K562 (cell line): Measurements from ENCODE around the gene NIM1K. TPM values are rescaled to one million over a fixed set of nuclear protein-coding genes. Genes with fewer than 3 reads are reported as not detected.

Experiments used
- HDGF ChIP-seq: fragments of 450-650 bp; IDR thresholded peaks from 2 replicates; pipeline ENCODE4 v1.6.1; 2016
- L3MBTL2 ChIP-seq: fragments of 450-650 bp; IDR thresholded peaks from 2 replicates; pipeline ENCODE4 v1.6.1; 2016; ENCODE audit warnings: mild to moderate bottlenecking, moderate library complexity
- NFE2 ChIP-seq: IDR thresholded peaks from 2 replicates; pipeline ENCODE4 v1.6.1; 2014; ENCODE audit warnings: antibody characterized with exemption, low read depth
- NFIC ChIP-seq: fragments of 450-650 bp; IDR thresholded peaks from 2 replicates; pipeline ENCODE4 v1.6.1; 2017; ENCODE audit warnings: mild to moderate bottlenecking, inconsistent platforms
- OTX1 ChIP-seq: fragments of 450-650 bp; formaldehyde crosslinking; IDR thresholded peaks from 2 replicates; pipeline ENCODE4 v1.4.0; 2022; ENCODE audit warnings: mild to moderate bottlenecking
- POLR2AphosphoS2 ChIP-seq: IDR thresholded peaks from 2 replicates; pipeline ENCODE4 v1.6.1; 2012; ENCODE audit warnings: low read length, improper control_type of control experiment
- RBM25 ChIP-seq: fragments of 200-400 bp; formaldehyde crosslinking; IDR thresholded peaks from 2 replicates; pipeline ENCODE4 v1.6.1; 2018; ENCODE audit warnings: low read length, low read depth, moderate library complexity; ENCODE audit not compliant: severe bottlenecking
- RFX7 ChIP-seq: fragments of 250-450 bp; sonication (Bioruptor Pico); IDR thresholded peaks from 2 replicates; pipeline ENCODE4 v1.5.1; 2021; ENCODE audit warnings: mild to moderate bottlenecking
- ZNF121 ChIP-seq: sonication (generic); formaldehyde crosslinking; conservative IDR thresholded peaks from 2 replicates; pipeline ENCODE4 v1.8.0; 2022; ENCODE audit warnings: missing genetic modification reagents
- ZNF184 ChIP-seq: sonication (generic); formaldehyde crosslinking; IDR thresholded peaks from 2 replicates; pipeline ENCODE4 v1.5.0; 2020; ENCODE audit warnings: missing genetic modification reagents
- polyA plus RNA-seq, 8 experiments: library from polyadenylated mRNA; depleted of rRNA in 4 of 8; stranded (reverse) in 5 of 8; unstranded in 3 of 8; fragments of >200 nt; fragmentation: Nextera tagmentation in 2 of 8; fragmentation: Illumina TruSeq in 1 of 8; extraction: Ambion mirVana in 2 of 8; extraction: Trizol in 1 of 8; gene quantifications; 2 replicates each; pipeline versions ENCODE4 v1.2.1 to v1.2.3, GENCODE V29; 2011 to 2014; ENCODE audit warnings: inconsistent platforms in 1 of 8, missing spikeins in 1 of 8
- total RNA-seq, 7 experiments: library from RNA; depleted of rRNA in 6 of 7; stranded (reverse); fragments of >200 nt in 6 of 7; fragmentation: Illumina TruSeq in 2 of 7; extraction: Trizol in 2 of 7; gene quantifications; 2 replicates each; pipeline versions ENCODE4 v1.2.1 to v1.2.3, GENCODE V29; 2011 to 2021; ENCODE audit warnings: low replicate concordance in 1 of 7
- TF ChIP-seq, protein P1 (sequence below): fragments of 450-650 bp; IDR thresholded peaks from 2 replicates; pipeline ENCODE4 v1.6.1; 2016; ENCODE audit warnings: mild to moderate bottlenecking, moderate library complexity
- TF ChIP-seq, protein P2 (sequence below): fragments of 250-450 bp; sonication (Bioruptor Pico); IDR thresholded peaks from 2 replicates; pipeline ENCODE4 v1.4.0; 2020; ENCODE audit warnings: mild to moderate bottlenecking, moderate library complexity
- TF ChIP-seq, protein P3 (sequence below): fragments of 450-650 bp; IDR thresholded peaks from 2 replicates; pipeline ENCODE4 v1.6.1; 2014; ENCODE audit warnings: low read depth, mild to moderate bottlenecking, moderate library complexity, borderline replicate concordance

NIM1K gene
- total and polyA plus RNA-seq, 9 of the 15 experiments (the other 6 are each of a cell fraction or from before 2014, with no cell fraction given): 0.03 to 0.34 (median 0.08) TPM; not detected in 3

DNA sequence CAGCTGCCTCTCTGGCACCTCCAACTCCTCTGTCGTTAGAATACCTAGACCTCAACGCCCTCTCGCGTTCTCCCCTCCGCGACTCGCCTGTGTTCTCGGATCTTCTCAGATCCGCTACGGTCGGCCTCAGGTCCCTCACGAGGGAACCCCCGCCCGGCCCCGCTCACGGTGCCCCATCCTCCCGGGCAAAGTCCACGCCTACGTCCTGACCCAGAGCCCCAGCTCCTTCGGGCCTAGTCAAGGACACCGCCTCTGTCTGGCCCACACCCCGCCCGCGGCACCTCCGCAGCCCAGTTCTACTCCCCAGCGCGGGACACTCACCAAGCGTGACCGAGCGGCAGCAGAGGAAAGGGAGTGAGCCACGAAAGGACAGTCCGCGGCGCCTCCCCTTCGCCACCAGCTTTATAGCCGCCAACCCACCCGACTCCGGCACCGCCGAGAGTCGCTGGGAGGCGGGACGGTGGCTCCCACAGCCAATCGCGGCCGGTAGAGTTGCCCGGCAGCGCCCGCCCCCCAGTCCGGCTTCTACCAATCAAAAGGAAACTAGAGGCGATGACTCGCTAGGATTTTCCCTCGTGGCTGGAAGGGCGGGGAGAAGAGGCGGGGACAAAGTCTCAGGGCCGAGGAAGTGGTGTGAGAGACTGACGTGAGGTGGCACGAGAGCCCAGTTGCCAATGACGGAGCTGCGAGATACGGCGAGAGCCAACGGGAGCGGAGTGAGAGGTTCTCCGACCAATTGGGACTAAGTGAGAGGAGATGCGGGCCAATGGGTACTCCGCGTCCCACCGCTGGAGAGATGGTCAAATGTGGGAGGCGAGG is 121.2 kb downstream of the NIM1K start, which contains the start of gene HMGCS1 (continued):
- TF ChIP-seq, protein P1, sequence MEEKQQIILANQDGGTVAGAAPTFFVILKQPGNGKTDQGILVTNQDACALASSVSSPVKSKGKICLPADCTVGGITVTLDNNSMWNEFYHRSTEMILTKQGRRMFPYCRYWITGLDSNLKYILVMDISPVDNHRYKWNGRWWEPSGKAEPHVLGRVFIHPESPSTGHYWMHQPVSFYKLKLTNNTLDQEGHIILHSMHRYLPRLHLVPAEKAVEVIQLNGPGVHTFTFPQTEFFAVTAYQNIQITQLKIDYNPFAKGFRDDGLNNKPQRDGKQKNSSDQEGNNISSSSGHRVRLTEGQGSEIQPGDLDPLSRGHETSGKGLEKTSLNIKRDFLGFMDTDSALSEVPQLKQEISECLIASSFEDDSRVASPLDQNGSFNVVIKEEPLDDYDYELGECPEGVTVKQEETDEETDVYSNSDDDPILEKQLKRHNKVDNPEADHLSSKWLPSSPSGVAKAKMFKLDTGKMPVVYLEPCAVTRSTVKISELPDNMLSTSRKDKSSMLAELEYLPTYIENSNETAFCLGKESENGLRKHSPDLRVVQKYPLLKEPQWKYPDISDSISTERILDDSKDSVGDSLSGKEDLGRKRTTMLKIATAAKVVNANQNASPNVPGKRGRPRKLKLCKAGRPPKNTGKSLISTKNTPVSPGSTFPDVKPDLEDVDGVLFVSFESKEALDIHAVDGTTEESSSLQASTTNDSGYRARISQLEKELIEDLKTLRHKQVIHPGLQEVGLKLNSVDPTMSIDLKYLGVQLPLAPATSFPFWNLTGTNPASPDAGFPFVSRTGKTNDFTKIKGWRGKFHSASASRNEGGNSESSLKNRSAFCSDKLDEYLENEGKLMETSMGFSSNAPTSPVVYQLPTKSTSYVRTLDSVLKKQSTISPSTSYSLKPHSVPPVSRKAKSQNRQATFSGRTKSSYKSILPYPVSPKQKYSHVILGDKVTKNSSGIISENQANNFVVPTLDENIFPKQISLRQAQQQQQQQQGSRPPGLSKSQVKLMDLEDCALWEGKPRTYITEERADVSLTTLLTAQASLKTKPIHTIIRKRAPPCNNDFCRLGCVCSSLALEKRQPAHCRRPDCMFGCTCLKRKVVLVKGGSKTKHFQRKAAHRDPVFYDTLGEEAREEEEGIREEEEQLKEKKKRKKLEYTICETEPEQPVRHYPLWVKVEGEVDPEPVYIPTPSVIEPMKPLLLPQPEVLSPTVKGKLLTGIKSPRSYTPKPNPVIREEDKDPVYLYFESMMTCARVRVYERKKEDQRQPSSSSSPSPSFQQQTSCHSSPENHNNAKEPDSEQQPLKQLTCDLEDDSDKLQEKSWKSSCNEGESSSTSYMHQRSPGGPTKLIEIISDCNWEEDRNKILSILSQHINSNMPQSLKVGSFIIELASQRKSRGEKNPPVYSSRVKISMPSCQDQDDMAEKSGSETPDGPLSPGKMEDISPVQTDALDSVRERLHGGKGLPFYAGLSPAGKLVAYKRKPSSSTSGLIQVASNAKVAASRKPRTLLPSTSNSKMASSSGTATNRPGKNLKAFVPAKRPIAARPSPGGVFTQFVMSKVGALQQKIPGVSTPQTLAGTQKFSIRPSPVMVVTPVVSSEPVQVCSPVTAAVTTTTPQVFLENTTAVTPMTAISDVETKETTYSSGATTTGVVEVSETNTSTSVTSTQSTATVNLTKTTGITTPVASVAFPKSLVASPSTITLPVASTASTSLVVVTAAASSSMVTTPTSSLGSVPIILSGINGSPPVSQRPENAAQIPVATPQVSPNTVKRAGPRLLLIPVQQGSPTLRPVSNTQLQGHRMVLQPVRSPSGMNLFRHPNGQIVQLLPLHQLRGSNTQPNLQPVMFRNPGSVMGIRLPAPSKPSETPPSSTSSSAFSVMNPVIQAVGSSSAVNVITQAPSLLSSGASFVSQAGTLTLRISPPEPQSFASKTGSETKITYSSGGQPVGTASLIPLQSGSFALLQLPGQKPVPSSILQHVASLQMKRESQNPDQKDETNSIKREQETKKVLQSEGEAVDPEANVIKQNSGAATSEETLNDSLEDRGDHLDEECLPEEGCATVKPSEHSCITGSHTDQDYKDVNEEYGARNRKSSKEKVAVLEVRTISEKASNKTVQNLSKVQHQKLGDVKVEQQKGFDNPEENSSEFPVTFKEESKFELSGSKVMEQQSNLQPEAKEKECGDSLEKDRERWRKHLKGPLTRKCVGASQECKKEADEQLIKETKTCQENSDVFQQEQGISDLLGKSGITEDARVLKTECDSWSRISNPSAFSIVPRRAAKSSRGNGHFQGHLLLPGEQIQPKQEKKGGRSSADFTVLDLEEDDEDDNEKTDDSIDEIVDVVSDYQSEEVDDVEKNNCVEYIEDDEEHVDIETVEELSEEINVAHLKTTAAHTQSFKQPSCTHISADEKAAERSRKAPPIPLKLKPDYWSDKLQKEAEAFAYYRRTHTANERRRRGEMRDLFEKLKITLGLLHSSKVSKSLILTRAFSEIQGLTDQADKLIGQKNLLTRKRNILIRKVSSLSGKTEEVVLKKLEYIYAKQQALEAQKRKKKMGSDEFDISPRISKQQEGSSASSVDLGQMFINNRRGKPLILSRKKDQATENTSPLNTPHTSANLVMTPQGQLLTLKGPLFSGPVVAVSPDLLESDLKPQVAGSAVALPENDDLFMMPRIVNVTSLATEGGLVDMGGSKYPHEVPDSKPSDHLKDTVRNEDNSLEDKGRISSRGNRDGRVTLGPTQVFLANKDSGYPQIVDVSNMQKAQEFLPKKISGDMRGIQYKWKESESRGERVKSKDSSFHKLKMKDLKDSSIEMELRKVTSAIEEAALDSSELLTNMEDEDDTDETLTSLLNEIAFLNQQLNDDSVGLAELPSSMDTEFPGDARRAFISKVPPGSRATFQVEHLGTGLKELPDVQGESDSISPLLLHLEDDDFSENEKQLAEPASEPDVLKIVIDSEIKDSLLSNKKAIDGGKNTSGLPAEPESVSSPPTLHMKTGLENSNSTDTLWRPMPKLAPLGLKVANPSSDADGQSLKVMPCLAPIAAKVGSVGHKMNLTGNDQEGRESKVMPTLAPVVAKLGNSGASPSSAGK: peak; percentile 95
- TF ChIP-seq ZNF121 (CRISPR knock-in tag): no peak
- TF ChIP-seq, protein P2, sequence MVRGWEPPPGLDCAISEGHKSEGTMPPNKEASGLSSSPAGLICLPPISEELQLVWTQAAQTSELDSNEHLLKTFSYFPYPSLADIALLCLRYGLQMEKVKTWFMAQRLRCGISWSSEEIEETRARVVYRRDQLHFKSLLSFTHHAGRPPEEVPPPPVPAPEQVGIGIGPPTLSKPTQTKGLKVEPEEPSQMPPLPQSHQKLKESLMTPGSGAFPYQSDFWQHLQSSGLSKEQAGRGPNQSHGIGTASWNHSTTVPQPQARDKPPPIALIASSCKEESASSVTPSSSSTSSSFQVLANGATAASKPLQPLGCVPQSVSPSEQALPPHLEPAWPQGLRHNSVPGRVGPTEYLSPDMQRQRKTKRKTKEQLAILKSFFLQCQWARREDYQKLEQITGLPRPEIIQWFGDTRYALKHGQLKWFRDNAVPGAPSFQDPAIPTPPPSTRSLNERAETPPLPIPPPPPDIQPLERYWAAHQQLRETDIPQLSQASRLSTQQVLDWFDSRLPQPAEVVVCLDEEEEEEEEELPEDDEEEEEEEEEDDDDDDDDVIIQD: 0 out of 2 replicates have a peak, but pooled peaks have one; percentile 62
- TF ChIP-seq NFE2: peak; percentile 76
- TF ChIP-seq RFX7 (CRISPR knock-in tag): no peak
- TF ChIP-seq ZNF184 (CRISPR knock-in tag): no peak
- peak; percentile 70 for TF ChIP-seq RBM25
- TF ChIP-seq POLR2AphosphoS2: peak; percentile 76; the same call in 1 of the 2 replicates
- TF ChIP-seq, protein P3, sequence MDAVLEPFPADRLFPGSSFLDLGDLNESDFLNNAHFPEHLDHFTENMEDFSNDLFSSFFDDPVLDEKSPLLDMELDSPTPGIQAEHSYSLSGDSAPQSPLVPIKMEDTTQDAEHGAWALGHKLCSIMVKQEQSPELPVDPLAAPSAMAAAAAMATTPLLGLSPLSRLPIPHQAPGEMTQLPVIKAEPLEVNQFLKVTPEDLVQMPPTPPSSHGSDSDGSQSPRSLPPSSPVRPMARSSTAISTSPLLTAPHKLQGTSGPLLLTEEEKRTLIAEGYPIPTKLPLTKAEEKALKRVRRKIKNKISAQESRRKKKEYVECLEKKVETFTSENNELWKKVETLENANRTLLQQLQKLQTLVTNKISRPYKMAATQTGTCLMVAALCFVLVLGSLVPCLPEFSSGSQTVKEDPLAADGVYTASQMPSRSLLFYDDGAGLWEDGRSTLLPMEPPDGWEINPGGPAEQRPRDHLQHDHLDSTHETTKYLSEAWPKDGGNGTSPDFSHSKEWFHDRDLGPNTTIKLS: peak; percentile 61; the same call in 1 of the 2 replicates
- TF ChIP-seq L3MBTL2: peak; percentile 98
- peak; percentile 51 for TF ChIP-seq NFIC
- TF ChIP-seq HDGF: 0 out of 2 replicates have a peak, but pooled peaks have one; percentile 33
- peak; percentile 66; the same call in 1 of the 2 replicates for TF ChIP-seq OTX1 (CRISPR knock-in tag)
